ENCODE measurements around the gene DBH.
A peak's percentile ranks its signal among the peaks of the same experiment; 100 is the strongest.
"Not testable (repeated sequence)": the region's sequence is repeated elsewhere in the genome, so short reads cannot be mapped to it uniquely, and the experiment has no call there.

The DBH gene

DNA sequence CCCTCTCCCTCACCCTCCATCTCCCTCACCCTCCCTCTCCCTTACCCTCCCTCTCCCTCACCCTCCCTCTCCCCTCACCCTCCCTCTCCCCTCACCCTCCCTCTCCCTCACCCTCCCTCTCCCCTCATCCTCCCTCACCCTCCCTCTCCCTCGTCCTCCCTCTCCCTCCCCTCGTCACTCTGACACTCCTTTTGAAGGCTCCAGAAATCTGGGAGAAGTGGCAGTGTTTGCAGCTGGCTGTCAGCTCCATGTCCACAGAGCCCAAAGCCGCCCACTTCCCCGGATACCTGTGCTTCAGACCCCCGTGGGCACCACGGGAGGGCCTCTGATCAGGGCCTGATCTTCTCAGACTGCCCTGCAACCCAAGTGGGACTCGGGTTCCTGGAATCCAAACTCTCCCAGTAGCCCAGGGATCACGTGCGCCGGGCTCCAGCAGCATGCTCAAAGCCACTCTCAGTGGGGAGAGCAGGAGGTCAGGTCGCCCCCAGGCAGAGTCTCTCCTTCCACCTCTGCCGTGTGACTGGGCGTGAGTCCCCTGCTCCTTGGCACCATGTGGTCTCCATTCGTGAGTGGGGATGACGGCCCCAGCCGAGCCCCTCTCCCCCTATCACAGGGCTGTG is 33.1 kb downstream of the DBH start:
- DNase-seq, result no peak

- DNase-seq, result no peak
Observed at GRCh38 chr9:133670466-133670865, 34.3 kb downstream of the DBH start.

- no peak for DNase-seq
Observed at GRCh38 chr9:133671371-133671770, 35.2 kb downstream of the DBH start.

DNA sequence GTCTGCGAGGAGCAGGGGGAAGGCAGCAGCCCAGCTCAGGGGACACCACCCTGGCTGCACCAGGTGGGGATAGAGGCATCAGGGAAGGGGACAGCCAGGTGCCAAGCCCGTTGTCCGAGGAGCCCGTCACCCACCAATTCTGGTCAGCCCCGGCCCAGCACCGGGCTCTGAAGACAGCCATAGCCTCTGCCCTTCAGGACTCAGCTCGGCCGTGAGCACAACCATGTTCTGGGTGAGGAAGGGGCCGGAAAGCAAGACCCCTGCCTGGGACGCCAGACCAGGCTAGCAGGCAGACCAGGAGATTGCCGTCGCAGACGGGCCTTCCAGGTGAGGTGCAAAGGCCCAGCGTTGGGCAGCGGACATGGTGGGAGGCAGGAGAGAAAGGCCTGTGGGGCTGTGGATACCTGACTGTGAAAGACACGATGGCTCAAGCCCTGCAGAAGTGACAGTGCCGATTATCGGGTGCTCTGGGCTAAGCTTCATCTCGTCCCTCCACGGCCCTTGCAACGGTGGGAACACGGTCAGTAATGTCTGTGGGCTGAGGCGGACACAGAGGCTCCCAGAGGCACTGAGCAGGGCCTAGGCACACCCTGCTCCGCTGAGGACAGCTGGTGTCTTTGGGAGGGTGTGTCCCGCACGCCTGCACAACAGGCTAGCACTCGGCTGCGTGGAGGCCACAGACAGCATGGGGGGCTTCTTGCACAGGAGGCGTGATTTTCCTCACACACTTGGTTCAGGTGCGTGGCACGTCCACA is 36.5 kb downstream of the DBH start:
- no peak for DNase-seq

- no peak for DNase-seq
Observed at GRCh38 chr9:133673258-133673655, 37.1 kb downstream of the DBH start.

DNA sequence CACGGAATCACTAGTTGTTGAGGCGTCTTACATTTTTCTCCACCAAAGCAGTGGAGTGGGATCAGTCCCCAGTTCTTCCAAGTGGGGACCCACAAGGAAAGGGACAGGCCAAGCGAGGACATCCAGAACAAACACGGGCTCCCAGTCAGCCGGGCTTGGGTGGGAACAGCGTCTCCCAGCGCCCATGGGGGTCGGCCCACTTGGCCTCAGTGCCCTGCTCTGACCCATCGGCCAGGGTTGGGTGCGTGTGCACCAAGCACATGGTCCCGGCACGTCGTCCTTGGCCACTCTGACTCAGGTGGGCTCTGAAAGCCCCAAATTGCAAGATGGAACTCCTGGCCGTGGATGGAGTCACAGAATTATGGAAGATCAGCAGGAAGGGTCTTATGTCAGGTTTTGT is 37.9 kb downstream of the DBH start:
- DNase-seq, result no peak

- not testable (repeated sequence) for DNase-seq
Observed at GRCh38 chr9:133675796-133676195, 39.6 kb downstream of the DBH start.

- DNase-seq, result no peak
Observed at GRCh38 chr9:133676450-133676849, 40.3 kb downstream of the DBH start.

- peak; percentile 34 for DNase-seq
Observed at GRCh38 chr9:133677126-133678010, 41.2 kb downstream of the DBH start.

GRCh38 chr9:133679056-133679455 is 42.9 kb downstream of the DBH start:
- no peak for DNase-seq

- DNase-seq, result no peak
Observed at GRCh38 chr9:133679466-133680061, 43.4 kb downstream of the DBH start.

GRCh38 chr9:133680250-133680975 is 44.2 kb downstream of the DBH start:
- DNase-seq, result no peak

DNA sequence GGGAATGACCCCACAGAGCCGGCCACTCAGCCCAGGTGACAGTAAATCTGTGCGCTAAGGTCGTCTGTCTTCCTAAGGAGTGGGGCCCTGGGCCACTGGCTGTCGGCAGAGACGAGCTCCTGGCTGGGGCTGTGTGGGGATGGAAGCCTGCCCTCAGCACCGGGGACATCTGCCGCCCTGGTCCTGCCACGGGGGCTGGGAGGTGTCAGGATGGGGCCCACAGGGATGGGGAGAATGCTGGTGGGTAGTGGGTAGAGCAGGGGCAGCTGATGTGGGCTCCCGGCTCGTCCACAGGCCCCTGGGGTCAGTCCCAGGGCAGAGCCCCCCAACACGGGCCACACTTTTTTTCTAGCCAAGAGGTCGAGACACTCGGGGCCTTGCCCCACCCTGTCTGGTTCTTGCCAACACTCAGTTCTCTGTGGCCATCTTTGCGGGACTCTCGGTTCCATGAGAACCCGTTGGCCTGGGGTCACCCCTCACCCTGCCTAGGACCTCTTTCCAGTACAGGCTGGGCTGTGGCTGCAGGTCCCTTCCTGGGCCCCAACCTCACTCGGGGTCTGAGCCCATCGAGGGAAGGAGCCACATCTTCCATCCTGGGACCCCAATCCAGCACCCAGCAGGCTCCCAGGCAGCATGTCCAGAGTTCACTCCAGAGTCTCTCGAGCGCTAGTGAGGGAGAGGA is 45.0 kb downstream of the DBH start:
- no peak for DNase-seq

- no peak for DNase-seq
Observed at GRCh38 chr9:133681658-133682306, 45.6 kb downstream of the DBH start.

DNA sequence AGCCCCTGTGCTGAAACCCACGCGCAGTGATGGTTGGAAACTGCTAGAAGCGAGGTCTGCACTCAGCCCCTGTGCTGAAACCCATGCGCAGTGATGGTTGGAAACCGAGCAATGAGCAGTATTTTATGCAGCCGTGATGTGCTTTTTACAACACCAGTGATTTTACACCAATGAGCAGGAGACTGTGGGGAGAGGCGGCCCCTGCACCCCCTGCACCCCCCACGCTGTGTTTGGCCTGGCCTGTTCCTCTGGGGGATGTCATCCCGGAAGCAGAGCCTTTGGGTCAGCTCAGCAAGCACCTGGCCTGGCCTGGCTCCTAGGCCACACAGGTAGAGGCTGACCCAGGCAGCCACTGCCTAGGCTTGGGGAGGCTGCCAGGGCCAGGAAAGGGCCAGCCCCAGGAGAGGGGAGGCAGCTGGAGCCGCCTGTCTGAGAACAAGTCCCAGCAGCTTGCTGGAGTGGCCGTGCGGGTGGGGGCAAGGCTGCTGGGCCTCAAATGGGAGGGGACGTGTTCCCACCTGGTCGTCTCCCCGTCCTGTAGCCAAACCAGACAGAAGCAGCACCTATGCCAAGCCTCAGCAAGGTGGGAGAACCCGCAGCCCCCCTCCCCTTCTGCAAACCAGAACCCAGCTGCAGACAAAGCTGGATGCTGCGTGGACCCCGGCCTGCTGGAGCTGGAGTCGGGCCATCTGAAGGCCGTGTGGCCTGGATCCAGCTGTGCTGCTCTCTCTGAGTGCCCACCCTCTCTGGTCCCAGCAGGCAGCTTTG is 46.8 kb downstream of the DBH start:
- no peak for DNase-seq

DNA sequence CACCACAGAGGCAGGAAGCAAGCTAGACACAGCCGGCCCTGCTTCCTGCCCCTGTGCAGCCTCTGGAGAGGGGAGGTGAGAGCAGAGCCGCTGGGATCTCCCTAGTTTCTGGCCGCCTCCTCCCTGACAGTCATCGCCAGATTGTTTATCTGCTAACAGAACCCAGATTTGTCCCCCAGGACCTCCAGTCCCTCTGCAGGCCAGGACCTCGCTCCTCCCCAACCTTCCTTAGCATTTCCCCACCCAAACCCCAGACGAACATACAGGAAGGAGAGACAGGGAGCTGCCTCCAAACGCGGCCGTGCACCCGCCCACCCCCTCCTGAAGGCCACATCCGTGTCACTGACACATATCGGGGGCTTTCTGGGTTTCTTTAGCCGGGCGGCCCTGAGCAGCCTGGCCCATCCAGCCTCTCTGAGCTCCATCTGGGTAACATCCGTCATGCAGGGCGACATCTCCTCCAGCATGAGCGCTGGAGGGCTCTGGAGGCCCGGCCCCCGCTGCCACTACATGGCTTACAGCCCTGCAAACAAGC is 47.5 kb downstream of the DBH start:
- peak; percentile 48 for DNase-seq

GRCh38 chr9:133684121-133684935 is 48.2 kb downstream of the DBH start:
- no peak for DNase-seq

DNA sequence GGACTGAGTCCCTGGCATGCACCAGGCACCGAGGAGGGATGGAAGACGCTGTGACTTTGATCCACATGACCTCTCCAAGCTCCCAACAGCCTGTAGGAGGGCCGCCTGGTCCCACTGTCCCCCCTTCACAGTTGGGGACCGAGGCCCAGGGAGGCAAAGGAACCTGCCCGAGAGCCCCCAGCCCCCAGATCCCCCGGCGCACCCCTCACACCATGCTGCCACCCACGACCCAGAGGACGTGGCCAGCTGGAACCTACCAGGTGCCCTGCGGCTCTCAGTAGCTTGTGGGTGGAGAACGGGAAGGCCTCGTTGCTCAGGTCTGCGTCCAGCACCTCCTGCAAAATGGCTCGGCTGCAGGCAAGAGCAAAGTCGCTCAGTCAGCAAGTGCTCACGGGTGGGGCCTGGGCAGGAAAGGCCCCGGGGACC is 48.8 kb downstream of the DBH start:
- DNase-seq, result no peak

Data from activated CD4-positive, alpha-beta T cell treated with anti-CD3 and anti-CD28 coated beads for 1 hour (primary cell).